SU-DHL-6 (cell line): ENCODE results near the gene KPNA4.

Experiments used
- H2AFZ ChIP-seq: fragments of 200-600 bp; sonication (generic); 2 replicates; pipeline ENCODE4 v1.6.1; 2014; ENCODE audit warnings: low read depth, mild to moderate bottlenecking, moderate library complexity, mixed read lengths, antibody characterized with exemption, low read length; ENCODE audit not compliant: severe bottlenecking
- H3F3A ChIP-seq: fragments of 200-600 bp; shearing (Covaris generic); 2 replicates; pipeline ENCODE4 v1.6.0; 2016; ENCODE audit warnings: antibody characterized with exemption, mild to moderate bottlenecking; ENCODE audit not compliant: insufficient read depth
- H3K27ac ChIP-seq: fragments of 200-600 bp; sonication (generic); 2 replicates; pipeline ENCODE4 v1.5.1; 2016; ENCODE audit warnings: low read depth, mild to moderate bottlenecking, low read length, moderate library complexity, mixed read lengths
- H3K27me3 ChIP-seq: fragments of 200-600 bp; sonication (generic), shearing (Covaris generic); 2 replicates; pipeline ENCODE4 v1.6.0; 2014; ENCODE audit warnings: mild to moderate bottlenecking, low read length
- H3K36me3 ChIP-seq: fragments of 200-600 bp; sonication (generic); 2 replicates; pipeline ENCODE4 v1.6.1; 2014; ENCODE audit warnings: mild to moderate bottlenecking, low read length, mixed read lengths
- H3K4me2 ChIP-seq: fragments of 300-600, 200-600 bp; shearing (Covaris generic), sonication (generic); 2 replicates; pipeline ENCODE4 v1.6.0; 2014; ENCODE audit warnings: low read length, low read depth, mild to moderate bottlenecking; ENCODE audit not compliant: poor library complexity, severe bottlenecking
- H3K4me3 ChIP-seq: fragments of 200-600 bp; sonication (generic); 2 replicates; pipeline ENCODE4 v1.5.1; 2014; ENCODE audit warnings: antibody characterized with exemption, low read length, mild to moderate bottlenecking, mixed read lengths; ENCODE audit not compliant: insufficient read depth, poor library complexity, severe bottlenecking
- H3K79me2 ChIP-seq: fragments of 200-600 bp; sonication (generic); 2 replicates; pipeline ENCODE4 v1.6.1; 2014; ENCODE audit warnings: mild to moderate bottlenecking, low read length, moderate library complexity; ENCODE audit not compliant: insufficient read depth
- H3K9ac ChIP-seq: fragments of 200-600 bp; sonication (generic); 2 replicates; pipeline ENCODE4 v1.7.0; 2014; ENCODE audit warnings: mild to moderate bottlenecking, low read length
- H3K9me2 ChIP-seq: fragments of 200-600 bp; sonication (generic); replicated peaks from 2 replicates; pipeline ENCODE4 v1.6.1; 2014; ENCODE audit warnings: low read length; ENCODE audit not compliant: insufficient read depth
- H3K9me3 ChIP-seq: fragments of 200-600 bp; sonication (generic); 2 replicates; pipeline ENCODE4 v1.6.1; 2014; ENCODE audit warnings: low read length, mixed read lengths; ENCODE audit not compliant: insufficient read depth
- H4K20me1 ChIP-seq: fragments of 200-600 bp; sonication (generic); 2 replicates; pipeline ENCODE4 v1.6.1; 2014; ENCODE audit warnings: low read depth, mild to moderate bottlenecking, antibody characterized with exemption, low read length, moderate library complexity, mixed read lengths
- CTCF ChIP-seq: fragments of 200-600 bp; sonication (generic); IDR thresholded peaks from one replicate; pipeline ENCODE4 v1.5.1; 2017; ENCODE audit warnings: antibody characterized with exemption, mild to moderate bottlenecking, low read length, moderate library complexity; ENCODE audit not compliant: insufficient read depth, poor library complexity, severe bottlenecking
- EZH2phosphoT487 ChIP-seq: fragments of 200-600 bp; sonication (generic), shearing (Covaris generic); conservative IDR thresholded peaks from 2 replicates; pipeline ENCODE4 v1.6.1; 2018; ENCODE audit warnings: mild to moderate bottlenecking, antibody characterized with exemption, low read length, moderate library complexity, mixed read lengths

Gene KPNA4

GRCh38 chr3:160611141-160611540 is 45.8 kb upstream of the KPNA4 start:
- Histone ChIP-seq H3K4me3 (no peak overlapping the region), H3K27ac (no peak overlapping the region), H3K36me3 (no peaks in the 10 kb centered on the region), H3K9ac (no peak overlapping the region), H3K27me3 (no peaks in the 10 kb centered on the region), H3K79me2 (no peaks in the 10 kb centered on the region), H3K9me2 (no peaks in the 10 kb centered on the region), H3K4me2 (no peak overlapping the region), H3F3A (no peaks in the 10 kb centered on the region), H2AFZ (no peak overlapping the region), H3K9me3 (no peaks in the 10 kb centered on the region), H4K20me1 (no peaks in the 10 kb centered on the region)
- TF ChIP-seq CTCF = no peak

DNA sequence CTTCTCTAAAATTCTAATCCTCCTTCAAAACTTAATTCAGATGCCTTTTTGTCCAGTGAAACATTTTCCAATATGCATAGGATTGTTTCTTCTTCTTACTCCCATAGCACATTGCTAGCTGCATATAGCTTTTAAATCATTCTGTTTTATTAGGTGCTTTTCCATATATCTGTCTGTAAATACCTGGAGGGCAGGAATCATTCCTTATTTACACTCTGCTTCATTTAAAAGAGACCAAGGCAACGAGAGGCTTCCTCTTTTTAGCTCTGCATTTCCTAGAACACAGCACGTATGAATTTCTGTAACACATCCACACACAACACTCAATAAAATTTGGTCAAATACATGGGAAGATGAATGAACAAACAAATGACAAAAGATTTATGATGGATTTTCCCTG is 43.5 kb upstream of the KPNA4 start:
- no peak overlapping the region for H3K27ac ChIP-seq
- H3K4me2 ChIP-seq = no peak overlapping the region
- H3K9me2 ChIP-seq = no peaks in the 10 kb centered on the region
- H3K9me3 ChIP-seq = no peaks in the 10 kb centered on the region
- no peaks in the 10 kb centered on the region for H3K36me3 ChIP-seq
- H3K27me3 ChIP-seq = no peaks in the 10 kb centered on the region
- H4K20me1 ChIP-seq = no peaks in the 10 kb centered on the region
- H2AFZ ChIP-seq = no peak overlapping the region
- H3F3A ChIP-seq = no peaks in the 10 kb centered on the region
- no peaks in the 10 kb centered on the region for H3K79me2 ChIP-seq
- TF ChIP-seq CTCF (no peak), EZH2phosphoT487 (no peak)
- H3K4me3 ChIP-seq = no peak overlapping the region
- no peak overlapping the region for H3K9ac ChIP-seq

DNA sequence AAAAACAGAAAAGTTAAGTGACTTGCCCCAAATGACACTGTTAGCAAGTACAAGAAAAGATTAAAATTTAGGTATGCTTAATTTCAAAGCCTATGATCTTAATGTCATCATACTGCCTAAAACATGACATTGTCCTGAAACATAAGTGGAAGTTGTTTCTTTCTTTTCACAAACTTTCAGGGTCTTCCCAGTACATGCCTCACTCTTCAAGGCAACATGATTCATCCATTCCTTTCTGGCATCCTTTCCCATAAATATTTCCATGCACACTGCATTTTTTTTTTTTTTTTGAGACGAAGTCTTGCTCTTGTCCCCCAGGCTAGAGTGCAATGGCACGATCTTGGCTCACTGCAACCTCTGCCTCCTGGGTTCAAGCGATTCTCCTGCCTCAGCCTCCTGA is 42.5 kb upstream of the KPNA4 start:
- Histone ChIP-seq H3K9me3 (no peaks in the 10 kb centered on the region), H3K9ac (no peak overlapping the region), H3K9me2 (no peaks in the 10 kb centered on the region), H3K27me3 (no peaks in the 10 kb centered on the region), H4K20me1 (no peaks in the 10 kb centered on the region), H2AFZ (no peak overlapping the region), H3K36me3 (no peaks in the 10 kb centered on the region), H3K4me2 (no peak overlapping the region), H3F3A (no peaks in the 10 kb centered on the region), H3K4me3 (no peak overlapping the region), H3K79me2 (no peaks in the 10 kb centered on the region), H3K27ac (no peak overlapping the region)
- TF ChIP-seq CTCF = no peak
- TF ChIP-seq EZH2phosphoT487 = no peak

- no peaks in the 10 kb centered on the region for H3F3A ChIP-seq
Measured at GRCh38 chr3:160605315-160605714, 39.9 kb upstream of the KPNA4 start.

More at GRCh38 chr3:160605315-160605714, 39.9 kb upstream of the KPNA4 start:
- Histone ChIP-seq H3K9me2 (no peaks in the 10 kb centered on the region), H3K27ac (no peak overlapping the region), H2AFZ (no peak overlapping the region), H4K20me1 (no peaks in the 10 kb centered on the region), H3K27me3 (no peaks in the 10 kb centered on the region), H3K9me3 (no peaks in the 10 kb centered on the region), H3K79me2 (no peaks in the 10 kb centered on the region), H3K4me2 (no peak overlapping the region), H3K4me3 (no peak overlapping the region), H3K9ac (no peak overlapping the region), H3K36me3 (no peaks in the 10 kb centered on the region)
- TF ChIP-seq EZH2phosphoT487 = no peak
- no peak for TF ChIP-seq CTCF
